ENCODE measurements around the gene JMY.

Gene JMY

GRCh38 chr5:79235634-79236361, at the start of gene JMY:
JMY (plus strand) TSS chr5:79236131; CDS start chr5:79236651, 520 bp downstream.
- DNase-seq, result peak; percentile 76

GRCh38 chr5:79186455-79186854, 49.5 kb upstream of the JMY start:
- no peak for DNase-seq

- DNase-seq, result no peak
Measured at GRCh38 chr5:79189439-79190234, 46.3 kb upstream of the JMY start.

GRCh38 chr5:79190235-79190529, 45.7 kb upstream of the JMY start:
- no peak for DNase-seq

- no peak for DNase-seq
Measured at GRCh38 chr5:79191457-79191856, 44.5 kb upstream of the JMY start.

GRCh38 chr5:79193643-79194042, 42.3 kb upstream of the JMY start:
- DNase-seq, result no peak

GRCh38 chr5:79200573-79201183, 35.3 kb upstream of the JMY start:
- DNase-seq, result no peak

GRCh38 chr5:79201206-79201605, 34.7 kb upstream of the JMY start:
- DNase-seq, result no peak

GRCh38 chr5:79202076-79202475, 33.9 kb upstream of the JMY start:
- DNase-seq, result no peak

- no peak for DNase-seq
Measured at GRCh38 chr5:79205965-79206364, 30.0 kb upstream of the JMY start.

GRCh38 chr5:79206541-79206940, 29.4 kb upstream of the JMY start:
- no peak for DNase-seq

- DNase-seq, result no peak
Measured at GRCh38 chr5:79209505-79209904, 26.4 kb upstream of the JMY start.

- DNase-seq, result no peak
Measured at GRCh38 chr5:79224286-79224984, 11.5 kb upstream of the JMY start.

- DNase-seq, result no peak
Measured at GRCh38 chr5:79225026-79225425, 10.9 kb upstream of the JMY start.

- DNase-seq, result no peak
Measured at GRCh38 chr5:79225441-79225840, 10.5 kb upstream of the JMY start.

- no peak for DNase-seq
Measured at GRCh38 chr5:79227484-79228025, 8.4 kb upstream of the JMY start.

- DNase-seq, result no peak
Measured at GRCh38 chr5:79229357-79230174, 6.4 kb upstream of the JMY start.

- no peak for DNase-seq
Measured at GRCh38 chr5:79235261-79235633, 684 bp upstream of the JMY start.

- no peak for DNase-seq
Measured at GRCh38 chr5:79236362-79236969, 535 bp downstream of the JMY start.

GRCh38 chr5:79236970-79237739, 1.2 kb downstream of the JMY start:
- peak; percentile 12 for DNase-seq
